K562 (cell line): ENCODE measurements around the gene USP46. TPM values are rescaled to one million over a fixed set of nuclear protein-coding genes. Genes with fewer than 3 reads are reported as not detected.

Experiments used
- ATAC-seq: fragments of 200-7000 bp; cut with Tn5 transposase; 3 replicates; pipeline ENCODE4 v1.9.1; 2020; ENCODE audit warnings: moderate library complexity
- BruUV-seq: library from RNA; stranded (reverse); fragments of 400-500 nt; replicated peaks from 2 replicates; lab custom pipeline; 2021; lab: Mats Ljungman, UMichigan
- CTCF ChIA-PET: fragments of 300-600 bp; formaldehyde crosslinking; extraction: SDS; loops from one replicate; lab custom pipeline; 2021; ENCODE audit warnings: low intra/inter-chr PET ratio; lab: Yijun Ruan, JAX
- POLR2A ChIA-PET: fragments of 300-600, 350-650 bp; sonication (Branson Sonifier 250); formaldehyde crosslinking; extraction: SDS; loops from one replicate; lab custom pipeline; 2021; ENCODE audit warnings: antibody characterized with exemption, inconsistent platforms; lab: Yijun Ruan, JAX
- DNase-seq, 4 experiments: peaks; one replicate each; pipeline versions ENCODE4 v3.0.0 to v3.0.0-alpha.2; 2011 to 2018; ENCODE audit warnings: low spot score in 3 of 4, mixed read lengths in 3 of 4; ENCODE audit errors: extremely low read depth in 1 of 4
- FAIRE-seq: peaks from 2 replicates; lab custom pipeline; 2011; peaks lifted over from hg19 to GRCh38; lab: Jason Lieb, UNC
- H2AFZ ChIP-seq: 2 replicates; pipeline ENCODE4 v1.6.0; 2011; ENCODE audit warnings: low read depth, low read length, control low read depth, inconsistent platforms
- H3K27ac ChIP-seq: fragments of 200-600 bp; 3 replicates; pipeline ENCODE4 v1.8.0; 2011; ENCODE audit warnings: low read depth, mild to moderate bottlenecking, control low read depth, inconsistent platforms, low read length, moderate library complexity, mixed read lengths; ENCODE audit errors: extremely low read depth
- H3K27me3 ChIP-seq, 2 experiments: fragments of 300-600 bp in 1 of 2; 2 replicates in 1 of 2; 3 replicates in 1 of 2; pipeline versions ENCODE4 v1.6.0 to v1.8.0; 2011; ENCODE audit warnings: inconsistent platforms in 2 of 2, low read length in 2 of 2, mild to moderate bottlenecking in 1 of 2, mixed read lengths in 1 of 2, moderate library complexity in 1 of 2; ENCODE audit not compliant: control insufficient read depth in 2 of 2, insufficient read depth in 2 of 2
- H3K36me3 ChIP-seq: fragments of 300-600 bp; 3 replicates; pipeline ENCODE4 v1.8.0; 2011; ENCODE audit warnings: mild to moderate bottlenecking, low read length, inconsistent platforms; ENCODE audit not compliant: control insufficient read depth, insufficient read depth
- H3K4me1 ChIP-seq, 2 experiments: fragments of 200-600 bp in 1 of 2; replicated peaks in 1 of 2; 2 replicates in 1 of 2; 3 replicates in 1 of 2; pipeline versions ENCODE4 v1.5.1 to v1.8.0; 2011; ENCODE audit warnings: inconsistent platforms in 2 of 2, low read length in 2 of 2, mild to moderate bottlenecking in 1 of 2, mixed read lengths in 1 of 2, moderate library complexity in 1 of 2; ENCODE audit not compliant: control insufficient read depth in 2 of 2, insufficient read depth in 2 of 2
- H3K4me2 ChIP-seq: 2 replicates; pipeline ENCODE4 v1.6.1; 2011; ENCODE audit warnings: low read length, control low read depth, inconsistent platforms, mixed read lengths; ENCODE audit not compliant: insufficient read depth
- H3K4me3 ChIP-seq: fragments of 200-600 bp; sonication (generic), shearing (Covaris generic); 2 replicates; pipeline ENCODE4 v1.5.1; 2016; ENCODE audit warnings: control low read depth, inconsistent platforms
- H3K79me2 ChIP-seq: fragments of 200-600 bp; 3 replicates; pipeline ENCODE4 v1.8.0; 2011; ENCODE audit warnings: low read length, inconsistent platforms; ENCODE audit not compliant: control insufficient read depth, insufficient read depth
- H3K9ac ChIP-seq, 2 experiments: 2 replicates each; pipeline versions ENCODE4 v1.6.0 to v1.6.1; 2011; ENCODE audit warnings: low read depth in 2 of 2, low read length in 2 of 2, control low read depth in 1 of 2, inconsistent platforms in 1 of 2, mild to moderate bottlenecking in 1 of 2, mixed read lengths in 1 of 2; ENCODE audit not compliant: insufficient read depth in 1 of 2
- H3K9me1 ChIP-seq: one replicate; pipeline ENCODE4 v1.6.0; 2011; ENCODE audit warnings: inconsistent platforms, mild to moderate bottlenecking, low read length, moderate library complexity; ENCODE audit not compliant: control insufficient read depth, insufficient read depth
- H3K9me3 ChIP-seq: replicated peaks from 2 replicates; pipeline ENCODE4 v1.5.1; 2011; ENCODE audit warnings: low read depth, low read length, inconsistent platforms; ENCODE audit not compliant: control insufficient read depth, insufficient read depth
- H4K20me1 ChIP-seq: replicated peaks from 2 replicates; pipeline ENCODE4 v1.6.1; 2011; ENCODE audit warnings: low read length, inconsistent platforms, mixed read lengths; ENCODE audit not compliant: control insufficient read depth, insufficient read depth
- CBX8 ChIP-seq: fragments of 200-600 bp; sonication (generic); IDR thresholded peaks from 2 replicates; pipeline ENCODE4 v1.6.1; 2012; ENCODE audit warnings: borderline replicate concordance, mixed run types, low read depth, mild to moderate bottlenecking, moderate library complexity, mixed read lengths, low read length, control low read depth, inconsistent platforms; ENCODE audit not compliant: poor library complexity, severe bottlenecking; ENCODE audit errors: extremely low read depth
- DIDO1 ChIP-seq: fragments of 450-650 bp; IDR thresholded peaks from 2 replicates; pipeline ENCODE4 v1.6.1; 2016; ENCODE audit warnings: low read depth, missing biosample characterization, missing genetic modification characterization
- EZH2 ChIP-seq: IDR thresholded peaks from 2 replicates; pipeline ENCODE4 v1.6.1; 2012; ENCODE audit warnings: low read depth, mild to moderate bottlenecking, inconsistent platforms, low read length, borderline replicate concordance
- RFX7 ChIP-seq: fragments of 250-450 bp; sonication (Bioruptor Pico); IDR thresholded peaks from 2 replicates; pipeline ENCODE4 v1.5.1; 2021; ENCODE audit warnings: mild to moderate bottlenecking
- TFAM ChIP-seq: fragments of 250-450 bp; sonication (Bioruptor Pico); conservative IDR thresholded peaks from 2 replicates; pipeline ENCODE4 v1.5.0; 2021; ENCODE audit warnings: mild to moderate bottlenecking, moderate library complexity
- ZNF280A ChIP-seq: fragments of 450-650 bp; IDR thresholded peaks from 2 replicates; pipeline ENCODE4 v1.6.1; 2018; ENCODE audit warnings: mild to moderate bottlenecking, low read depth; ENCODE audit not compliant: partially characterized antibody
- ZNF3 ChIP-seq: fragments of 250-450 bp; sonication (Bioruptor Pico); IDR thresholded peaks from 2 replicates; pipeline ENCODE4 v1.5.0; 2021; ENCODE audit warnings: mild to moderate bottlenecking, moderate library complexity
- ZNF764 ChIP-seq: fragments of 250-450 bp; sonication (Bioruptor Pico); IDR thresholded peaks from 2 replicates; pipeline ENCODE4 v1.4.0; 2020; ENCODE audit warnings: low read depth, mild to moderate bottlenecking, moderate library complexity
- ZNF77 ChIP-seq: fragments of 250-450 bp; sonication (Bioruptor Pico); IDR thresholded peaks from 2 replicates; pipeline ENCODE4 v1.5.0; 2020
- WGBS: fragments of 100-300 bp; shearing (Covaris generic); methylation state at CpG from one replicate; pipeline ENCODE4 v1.1.6; 2016; ENCODE audit warnings: low coverage, mixed read lengths; ENCODE audit not compliant: insufficient coverage; ENCODE audit errors: missing lambda C conversion rate; 5-methylcytosine and 5-hydroxymethylcytosine counted together
- in situ Hi-C: fragments of 300-500 bp; cut with MboI; formaldehyde crosslinking; loops from 4 replicates; pipeline ENCODE4 v1.15.0; 2018; ENCODE audit warnings: inconsistent platforms, mixed read lengths
- intact Hi-C: fragments of 100-400 bp; cut with micrococcal nuclease; formaldehyde crosslinking; loops from 2 replicates; pipeline ENCODE4 v1.14.2; 2022
- polyA plus RNA-seq, 8 experiments: library from polyadenylated mRNA; depleted of rRNA in 4 of 8; stranded (reverse) in 5 of 8; unstranded in 3 of 8; fragments of >200 nt; fragmentation: Nextera tagmentation in 2 of 8; fragmentation: Illumina TruSeq in 1 of 8; extraction: Ambion mirVana in 2 of 8; extraction: Trizol in 1 of 8; gene quantifications; 2 replicates each; pipeline versions ENCODE4 v1.2.1 to v1.2.3, GENCODE V29; 2011 to 2014; ENCODE audit warnings: inconsistent platforms in 1 of 8, missing spikeins in 1 of 8
- total RNA-seq, 7 experiments: library from RNA; depleted of rRNA in 6 of 7; stranded (reverse); fragments of >200 nt in 6 of 7; fragmentation: Illumina TruSeq in 2 of 7; extraction: Trizol in 2 of 7; gene quantifications; 2 replicates each; pipeline versions ENCODE4 v1.2.1 to v1.2.3, GENCODE V29; 2011 to 2021; ENCODE audit warnings: low replicate concordance in 1 of 7
- TF ChIP-seq, protein P1 (sequence below): fragments of 250-450 bp; sonication (Bioruptor Pico); IDR thresholded peaks from 2 replicates; pipeline ENCODE4 v1.5.0; 2021; ENCODE audit warnings: mild to moderate bottlenecking, moderate library complexity
- TF ChIP-seq, protein P2 (sequence below): fragments of 250-450 bp; sonication (Bioruptor Pico); IDR thresholded peaks from 2 replicates; pipeline ENCODE4 v1.5.0; 2020; ENCODE audit warnings: mild to moderate bottlenecking
- TF ChIP-seq, protein P3 (sequence below): IDR thresholded peaks from 2 replicates; pipeline ENCODE4 v1.6.1; 2016; ENCODE audit warnings: missing genetic modification characterization, missing compliant biosample characterization
- TF ChIP-seq, protein P4 (sequence below): fragments of 450-650 bp; IDR thresholded peaks from 2 replicates; pipeline ENCODE4 v1.6.1; 2017; ENCODE audit warnings: mild to moderate bottlenecking, moderate library complexity

Gene USP46
- total and polyA plus RNA-seq, 9 of the 15 experiments (the other 6 are each of a cell fraction or from before 2014, with no cell fraction given), result 3.0 to 11.7 (median 8.4) TPM

DNA sequence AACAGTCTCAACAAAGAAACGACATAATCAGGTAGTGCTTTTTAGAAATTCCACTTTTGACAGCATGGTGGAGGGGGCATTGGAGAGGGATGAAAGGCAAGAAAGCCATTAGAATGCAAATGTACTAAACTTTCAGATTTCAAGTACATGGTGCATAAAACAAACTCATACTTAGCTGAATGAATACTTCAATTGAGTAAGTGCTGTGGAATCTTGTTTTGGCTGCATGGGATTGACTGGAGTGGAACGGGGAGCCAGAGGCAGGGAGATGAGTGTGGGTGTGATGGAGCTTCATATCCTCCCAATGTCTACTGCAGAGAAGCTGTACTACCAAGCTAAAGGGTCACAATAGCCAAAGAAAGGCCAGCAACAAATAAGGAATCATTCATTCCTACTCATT lies 52.4 kb downstream of the USP46 start:
- no peak overlapping the region for H3K4me2 ChIP-seq
- no peaks in the 10 kb centered on the region; the same call in 1 of the 2 replicates for H3K9me3 ChIP-seq
- H3K9me1 ChIP-seq, result no peaks in the 10 kb centered on the region
- no peak overlapping the region for H3K9ac ChIP-seq
- POLR2A ChIA-PET, result no interaction called here
- no peaks in the 10 kb centered on the region for H3K27me3 ChIP-seq
- 34% methylated on average over 2 of the region's 2 CpGs for WGBS
- no peak for FAIRE-seq
- H4K20me1 ChIP-seq, result no peaks in the 10 kb centered on the region
- no peak for DNase-seq
- peaks cover 7% of the 10 kb centered on the region; the same call in 1 of the 3 replicates for H3K36me3 ChIP-seq
- in situ Hi-C loops (no loop called here), intact Hi-C loops (no loop called here)
- H2AFZ ChIP-seq, result no peak overlapping the region
- H3K4me1 ChIP-seq, result no peaks in the 10 kb centered on the region
- ATAC-seq, result no peak
- BruUV-seq, result no TSS peak
- H3K27ac ChIP-seq, result no peak overlapping the region
- no peak overlapping the region for H3K4me3 ChIP-seq
- no peaks in the 10 kb centered on the region for H3K79me2 ChIP-seq
- CTCF ChIA-PET, result no interaction called here
- TF ChIP-seq TFAM (CRISPR knock-in tag), result no peak
- TF ChIP-seq EZH2, result no peak
- TF ChIP-seq RFX7 (CRISPR knock-in tag), result no peak
- TF ChIP-seq, protein P1, sequence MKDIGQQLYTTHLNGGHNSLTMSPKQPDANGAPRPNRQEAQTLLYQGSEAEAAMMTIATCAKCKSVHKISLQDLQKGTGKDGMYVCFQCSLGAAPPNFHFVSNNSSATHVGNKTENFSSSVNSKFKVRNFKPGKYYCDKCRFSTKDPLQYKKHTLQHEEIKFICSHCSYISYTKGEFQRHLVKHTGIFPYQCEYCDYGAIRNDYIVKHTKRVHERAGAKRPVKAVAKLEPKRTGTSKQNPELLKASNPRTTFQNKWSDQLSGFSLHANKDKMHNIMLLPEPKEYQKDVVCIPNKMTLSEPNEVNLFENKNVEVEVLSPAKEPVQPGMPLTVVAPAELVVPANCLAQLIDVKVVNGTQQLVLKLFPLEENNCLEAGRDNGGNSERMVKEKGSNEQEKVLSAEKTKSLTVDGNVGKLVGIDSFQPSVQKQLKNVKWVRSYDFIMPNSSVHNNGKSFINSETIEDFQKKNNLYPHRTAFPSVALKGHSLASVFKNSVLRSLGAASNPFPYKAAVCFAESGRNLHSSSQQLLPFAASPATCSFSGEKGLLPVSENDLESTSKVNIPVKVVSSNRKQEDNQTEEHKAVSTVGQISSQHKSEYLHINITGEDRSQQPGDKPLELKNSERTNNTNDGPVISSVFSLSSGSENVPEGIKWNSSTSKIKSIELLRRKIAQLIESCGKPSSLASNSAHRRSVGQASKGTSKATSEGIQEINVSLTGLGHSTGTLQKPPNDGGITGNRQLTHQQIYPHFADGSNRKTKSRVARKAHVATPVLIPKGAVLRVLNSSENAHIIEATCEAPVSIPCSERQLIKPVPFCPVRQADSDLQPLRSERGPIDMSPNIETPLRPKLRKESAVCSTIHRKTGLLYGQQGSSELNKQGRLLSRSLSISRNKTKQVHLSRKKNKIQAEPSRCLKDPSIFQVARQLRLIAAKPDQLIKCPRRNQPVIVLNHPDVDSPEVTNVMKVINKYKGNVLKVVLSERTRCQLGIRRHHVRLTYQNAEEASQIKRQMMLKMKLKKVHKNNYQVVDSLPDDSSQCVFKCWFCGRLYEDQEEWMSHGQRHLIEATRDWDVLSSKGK (CRISPR knock-in tag), result no peak
- TF ChIP-seq ZNF77 (CRISPR knock-in tag), result no peak
- TF ChIP-seq, protein P2, sequence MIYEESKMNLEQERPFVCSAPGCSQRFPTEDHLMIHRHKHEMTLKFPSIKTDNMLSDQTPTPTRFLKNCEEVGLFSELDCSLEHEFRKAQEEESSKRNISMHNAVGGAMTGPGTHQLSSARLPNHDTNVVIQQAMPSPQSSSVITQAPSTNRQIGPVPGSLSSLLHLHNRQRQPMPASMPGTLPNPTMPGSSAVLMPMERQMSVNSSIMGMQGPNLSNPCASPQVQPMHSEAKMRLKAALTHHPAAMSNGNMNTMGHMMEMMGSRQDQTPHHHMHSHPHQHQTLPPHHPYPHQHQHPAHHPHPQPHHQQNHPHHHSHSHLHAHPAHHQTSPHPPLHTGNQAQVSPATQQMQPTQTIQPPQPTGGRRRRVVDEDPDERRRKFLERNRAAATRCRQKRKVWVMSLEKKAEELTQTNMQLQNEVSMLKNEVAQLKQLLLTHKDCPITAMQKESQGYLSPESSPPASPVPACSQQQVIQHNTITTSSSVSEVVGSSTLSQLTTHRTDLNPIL (CRISPR knock-in tag), result no peak
- TF ChIP-seq, protein P3, sequence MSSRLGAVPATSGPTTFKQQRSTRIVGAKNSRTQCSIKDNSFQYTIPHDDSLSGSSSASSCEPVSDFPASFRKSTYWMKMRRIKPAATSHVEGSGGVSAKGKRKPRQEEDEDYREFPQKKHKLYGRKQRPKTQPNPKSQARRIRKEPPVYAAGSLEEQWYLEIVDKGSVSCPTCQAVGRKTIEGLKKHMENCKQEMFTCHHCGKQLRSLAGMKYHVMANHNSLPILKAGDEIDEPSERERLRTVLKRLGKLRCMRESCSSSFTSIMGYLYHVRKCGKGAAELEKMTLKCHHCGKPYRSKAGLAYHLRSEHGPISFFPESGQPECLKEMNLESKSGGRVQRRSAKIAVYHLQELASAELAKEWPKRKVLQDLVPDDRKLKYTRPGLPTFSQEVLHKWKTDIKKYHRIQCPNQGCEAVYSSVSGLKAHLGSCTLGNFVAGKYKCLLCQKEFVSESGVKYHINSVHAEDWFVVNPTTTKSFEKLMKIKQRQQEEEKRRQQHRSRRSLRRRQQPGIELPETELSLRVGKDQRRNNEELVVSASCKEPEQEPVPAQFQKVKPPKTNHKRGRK (tag), result no peak
- no peak for TF ChIP-seq ZNF280A
- no peak for TF ChIP-seq ZNF764 (CRISPR knock-in tag)
- TF ChIP-seq, protein P4, sequence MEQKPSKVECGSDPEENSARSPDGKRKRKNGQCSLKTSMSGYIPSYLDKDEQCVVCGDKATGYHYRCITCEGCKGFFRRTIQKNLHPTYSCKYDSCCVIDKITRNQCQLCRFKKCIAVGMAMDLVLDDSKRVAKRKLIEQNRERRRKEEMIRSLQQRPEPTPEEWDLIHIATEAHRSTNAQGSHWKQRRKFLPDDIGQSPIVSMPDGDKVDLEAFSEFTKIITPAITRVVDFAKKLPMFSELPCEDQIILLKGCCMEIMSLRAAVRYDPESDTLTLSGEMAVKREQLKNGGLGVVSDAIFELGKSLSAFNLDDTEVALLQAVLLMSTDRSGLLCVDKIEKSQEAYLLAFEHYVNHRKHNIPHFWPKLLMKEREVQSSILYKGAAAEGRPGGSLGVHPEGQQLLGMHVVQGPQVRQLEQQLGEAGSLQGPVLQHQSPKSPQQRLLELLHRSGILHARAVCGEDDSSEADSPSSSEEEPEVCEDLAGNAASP, result no peak
- no peak for TF ChIP-seq CBX8
- no peak for TF ChIP-seq DIDO1
- no peak for TF ChIP-seq ZNF3 (CRISPR knock-in tag)
